HG03432 (cell line): Measurements from ENCODE around the gene GEN1.

Experiments
- ATAC-seq: cut with Tn5 transposase; IDR thresholded peaks from one replicate; pipeline ENCODE4 v1.9.1; 2021; ENCODE audit warnings: mild to moderate bottlenecking, moderate library complexity; ENCODE audit not compliant: unreplicated experiment

The GEN1 gene

GRCh38 chr2:17793803-17794354 is 39.9 kb downstream of the GEN1 start:
- ATAC-seq = peak; percentile 27

DNA sequence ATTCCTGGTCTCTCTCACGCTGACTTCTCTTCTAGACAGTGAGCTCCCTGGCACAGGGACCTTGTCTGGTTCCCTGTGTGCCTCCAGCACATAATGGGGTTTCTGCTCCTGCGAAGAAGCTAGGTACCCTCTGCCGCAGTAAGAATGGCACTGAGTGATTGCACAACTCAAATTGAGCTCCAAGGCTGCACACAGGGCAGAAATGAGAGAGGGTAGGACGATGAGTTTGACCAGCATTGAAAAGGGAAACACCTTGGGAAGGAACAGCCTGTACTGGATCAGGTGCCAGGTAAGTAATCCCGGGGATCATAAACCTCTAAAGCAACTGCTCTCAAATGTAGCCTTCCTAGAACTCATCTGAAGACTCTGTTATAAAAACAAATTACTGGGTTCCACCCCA is 41.4 kb downstream of the GEN1 start:
- no peak for ATAC-seq

DNA sequence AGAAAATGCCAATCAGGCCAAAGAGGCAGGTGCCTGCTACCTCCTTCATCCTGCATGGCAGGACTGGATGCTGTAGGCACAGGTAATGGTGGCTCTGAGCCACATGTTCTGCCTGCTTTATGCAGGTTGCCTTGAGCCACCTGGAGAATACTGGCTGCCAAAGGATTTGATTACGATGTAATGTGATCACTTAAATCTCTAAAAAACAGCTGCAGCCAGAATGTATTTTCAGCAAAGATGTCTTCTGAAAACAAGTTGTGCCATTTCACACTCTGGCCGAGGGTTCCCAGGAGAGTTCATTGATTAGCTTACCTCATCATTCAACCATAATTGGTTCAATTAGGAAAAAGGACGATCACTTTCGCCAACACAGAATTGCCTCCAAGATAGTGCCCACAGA is 44.4 kb downstream of the GEN1 start:
- ATAC-seq = no peak

DNA sequence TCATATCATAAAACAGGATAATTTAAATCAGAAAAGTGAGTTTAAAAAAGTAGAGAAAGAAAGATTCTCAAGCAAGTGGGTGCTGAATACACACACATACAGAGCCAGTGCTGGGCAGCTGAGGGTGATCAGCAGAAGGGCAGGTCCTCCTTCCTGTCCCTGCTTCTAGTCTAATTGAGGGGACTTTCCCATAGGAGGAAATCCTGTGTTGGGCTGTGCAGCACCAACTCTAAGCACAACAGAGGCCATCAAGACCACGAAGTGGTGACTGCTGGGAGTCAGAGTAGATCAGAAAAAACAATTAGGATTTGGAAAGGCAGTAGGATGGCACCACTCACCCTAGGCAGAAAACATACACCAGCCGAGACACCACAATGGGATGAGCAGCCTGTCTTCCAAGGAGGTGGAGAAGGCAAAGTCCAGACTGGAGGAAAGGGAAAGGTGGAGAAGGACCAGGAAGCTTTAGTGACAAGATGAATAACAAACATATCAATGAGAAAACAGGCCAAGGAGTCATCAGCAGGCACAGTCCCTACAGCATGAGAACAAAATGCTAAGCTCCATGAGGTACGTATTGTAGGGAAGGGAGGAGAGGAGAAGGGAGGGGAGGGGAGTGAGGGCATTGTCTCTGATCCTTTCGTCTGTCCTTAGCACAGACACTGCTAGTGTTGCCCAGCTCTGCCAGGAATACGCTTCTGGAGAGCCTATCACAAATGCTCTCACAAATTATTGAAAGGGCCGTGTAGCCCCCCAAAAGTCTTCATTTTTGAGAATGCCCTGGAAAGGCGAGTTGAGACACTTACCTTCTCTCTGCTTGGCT is 45.6 kb downstream of the GEN1 start:
- ATAC-seq = no peak

DNA sequence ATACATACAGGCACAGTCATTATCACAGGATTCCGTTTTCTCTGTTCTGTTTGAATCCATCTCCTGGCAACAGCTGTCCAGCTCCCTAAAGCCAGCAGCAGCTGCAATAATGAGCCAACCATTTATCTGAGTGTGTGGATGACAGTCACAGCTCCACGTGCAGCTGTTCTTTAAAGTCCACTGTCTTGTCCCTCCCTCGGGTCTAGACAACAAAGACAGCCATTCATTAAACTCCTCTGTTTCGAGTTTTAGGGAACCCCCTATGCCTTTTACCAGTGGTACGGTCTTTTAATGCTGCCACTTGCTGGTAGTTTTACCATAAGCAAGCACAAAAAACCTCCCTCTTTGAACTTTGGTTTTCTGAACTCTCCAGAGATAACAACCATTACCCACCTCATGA is 46.3 kb downstream of the GEN1 start:
- ATAC-seq = no peak

DNA sequence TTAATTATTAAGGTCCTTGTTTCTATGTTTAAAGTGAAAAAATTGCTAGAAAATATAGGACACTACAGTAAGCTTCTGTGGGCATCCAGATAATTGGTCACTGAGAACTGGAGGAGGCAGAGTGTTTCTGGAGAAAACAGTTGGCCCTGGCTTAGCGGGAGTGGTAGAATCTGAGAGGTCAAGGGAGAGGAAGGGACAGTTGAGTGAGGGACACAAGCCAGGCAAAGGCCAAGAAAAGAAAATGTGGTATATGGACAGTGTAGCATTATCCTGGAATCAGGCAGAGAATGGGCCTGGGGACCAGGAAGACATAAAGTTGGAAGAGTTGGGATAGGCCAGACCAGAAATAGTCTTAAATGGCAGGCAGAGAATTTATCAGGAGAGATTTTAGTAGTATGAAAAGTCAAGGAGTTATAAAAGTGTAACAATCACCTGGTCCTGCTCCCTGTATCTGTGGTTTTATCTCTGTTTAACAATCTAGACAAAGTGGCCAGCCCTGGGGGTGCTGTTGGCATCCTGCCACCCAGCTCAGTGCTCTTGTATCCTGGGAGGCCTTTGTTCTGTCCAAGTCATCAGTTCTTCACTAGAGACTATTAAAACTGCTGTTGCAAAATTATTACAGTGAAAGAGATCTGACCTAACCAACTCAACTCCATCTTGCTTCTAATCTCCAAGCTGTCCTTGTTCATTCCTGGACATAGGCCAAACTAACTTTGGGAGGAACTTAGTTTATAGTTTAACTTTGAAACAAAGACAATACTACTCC is 46.9 kb downstream of the GEN1 start:
- ATAC-seq = no peak

- no peak for ATAC-seq
Measured at GRCh38 chr2:17803497-17803896, 49.6 kb downstream of the GEN1 start.

DNA sequence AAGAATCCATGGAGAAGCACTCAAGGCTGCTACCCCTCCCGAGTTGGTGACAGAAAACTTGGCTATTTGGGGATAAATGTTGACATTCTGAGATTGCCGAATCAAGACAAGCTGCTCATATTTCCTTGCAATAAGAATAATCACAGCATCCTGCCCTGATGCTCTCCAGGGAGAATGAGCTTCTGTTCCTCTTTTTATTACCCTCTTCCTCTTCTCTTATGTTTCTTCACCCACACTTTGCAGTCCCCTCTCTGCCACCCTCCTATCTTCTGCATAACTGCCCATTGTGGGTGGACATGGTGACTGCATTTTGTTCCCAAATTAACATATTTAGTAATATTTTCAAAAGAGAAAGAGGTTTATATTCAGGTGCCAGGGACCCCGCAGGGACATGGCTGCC is 50.4 kb downstream of the GEN1 start:
- ATAC-seq = peak; percentile 77

DNA sequence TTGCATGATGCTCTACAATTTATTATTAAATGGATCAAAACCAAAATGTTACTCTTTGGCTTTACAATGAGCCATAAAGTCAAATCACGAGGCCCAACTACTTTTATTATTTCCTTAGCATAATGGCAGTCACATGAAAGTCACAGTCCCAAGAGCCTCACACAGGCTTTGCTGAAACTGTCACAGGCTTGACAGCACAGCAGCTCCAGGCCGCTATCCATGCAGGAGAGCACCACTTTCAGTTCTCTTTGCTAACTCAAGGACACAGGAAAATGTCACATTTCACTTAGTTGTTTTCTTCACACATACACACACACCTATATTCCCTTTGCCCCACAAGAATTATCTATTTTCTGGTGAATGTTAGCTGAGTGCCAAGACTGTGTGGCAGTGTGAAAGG is 51.2 kb downstream of the GEN1 start:
- peak; percentile 41 for ATAC-seq

GRCh38 chr2:17805717-17806363 is 51.9 kb downstream of the GEN1 start:
- ATAC-seq = peak; percentile 21

DNA sequence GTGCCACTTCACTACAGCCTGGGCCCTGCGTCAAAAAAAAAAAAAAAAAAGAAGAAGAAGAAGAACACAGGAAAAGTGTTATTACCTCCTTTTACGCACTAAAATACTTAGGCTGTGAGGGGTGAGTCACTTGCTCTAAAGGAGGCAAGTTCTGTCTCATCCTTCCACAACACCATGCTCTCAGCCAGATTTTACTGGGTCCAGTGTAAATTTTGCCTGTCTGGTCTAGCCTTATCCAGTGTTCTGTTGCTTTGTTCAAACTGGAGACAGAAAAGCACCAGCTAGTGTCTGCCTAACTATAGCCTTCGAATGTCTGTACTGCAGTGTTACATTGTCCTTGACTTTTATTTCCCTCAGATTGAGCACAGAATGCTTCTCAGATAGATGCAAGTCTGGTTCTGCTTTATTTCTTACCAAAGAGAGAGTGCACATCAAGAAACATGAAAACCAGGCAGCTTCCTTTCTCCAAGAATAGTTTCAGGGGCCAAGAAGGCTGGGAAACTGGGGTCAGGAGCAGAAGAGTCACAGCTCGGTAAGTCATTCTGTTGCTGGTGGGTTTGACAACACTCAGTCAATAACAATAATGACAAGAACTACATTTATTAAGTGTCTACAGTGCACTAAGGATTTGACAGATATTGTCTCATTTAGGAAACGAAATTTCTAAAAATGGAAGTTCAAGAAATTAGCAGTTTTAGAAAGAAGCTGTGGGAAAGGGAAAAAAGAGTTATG is 59.2 kb downstream of the GEN1 start:
- ATAC-seq = peak; percentile 57

DNA sequence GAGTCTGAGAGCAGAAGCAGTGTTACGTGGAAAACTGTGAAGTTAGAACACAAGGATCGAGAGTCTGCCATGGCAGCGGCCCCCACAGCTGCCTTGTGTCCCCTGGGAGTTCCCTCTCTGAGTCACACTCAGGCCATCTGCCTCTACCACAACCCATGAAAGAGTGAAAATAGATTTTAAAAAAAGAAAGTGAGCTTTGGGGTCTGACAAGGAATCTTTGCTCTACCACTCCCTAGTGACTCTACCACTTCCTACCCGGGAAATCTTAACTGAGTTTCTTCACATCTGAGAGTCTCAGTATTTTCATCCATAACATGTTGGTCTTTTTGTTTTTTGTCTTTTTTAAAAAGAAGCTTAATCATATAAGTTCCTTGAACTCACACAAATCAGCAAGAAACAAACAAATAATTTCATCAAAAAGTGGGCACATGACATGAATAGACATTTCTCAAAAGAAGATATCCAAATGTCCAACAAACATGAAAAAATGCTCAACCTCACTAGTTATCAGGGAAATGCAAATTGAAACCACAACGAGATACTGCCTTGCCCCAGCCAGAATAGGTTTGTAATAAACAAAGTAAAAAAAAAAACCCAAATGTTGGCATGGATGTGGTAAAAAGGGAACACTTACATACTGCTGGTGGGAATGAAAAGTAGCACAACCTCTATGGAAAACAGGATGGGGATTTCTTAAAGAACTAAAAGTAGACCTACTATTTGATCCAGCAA is 60.0 kb downstream of the GEN1 start:
- peak; percentile 93 for ATAC-seq

DNA sequence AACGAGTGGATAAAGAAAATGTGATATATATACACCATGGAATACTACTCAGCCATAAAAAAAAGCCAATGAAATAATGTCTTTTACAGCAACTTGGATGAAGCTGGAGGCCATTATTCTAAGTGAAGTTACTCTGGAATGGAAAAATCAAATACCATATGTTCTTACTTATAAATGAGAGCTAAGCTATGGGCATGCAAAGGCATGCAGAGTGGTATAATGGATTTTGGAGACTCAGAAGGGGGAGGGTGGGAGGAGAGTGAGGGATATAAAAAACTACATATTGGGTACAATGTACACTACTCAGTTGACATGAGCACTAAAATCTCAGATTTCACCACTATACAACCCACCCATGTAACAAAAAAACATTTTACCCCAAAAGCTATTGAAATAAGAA is 60.7 kb downstream of the GEN1 start:
- no peak for ATAC-seq

DNA sequence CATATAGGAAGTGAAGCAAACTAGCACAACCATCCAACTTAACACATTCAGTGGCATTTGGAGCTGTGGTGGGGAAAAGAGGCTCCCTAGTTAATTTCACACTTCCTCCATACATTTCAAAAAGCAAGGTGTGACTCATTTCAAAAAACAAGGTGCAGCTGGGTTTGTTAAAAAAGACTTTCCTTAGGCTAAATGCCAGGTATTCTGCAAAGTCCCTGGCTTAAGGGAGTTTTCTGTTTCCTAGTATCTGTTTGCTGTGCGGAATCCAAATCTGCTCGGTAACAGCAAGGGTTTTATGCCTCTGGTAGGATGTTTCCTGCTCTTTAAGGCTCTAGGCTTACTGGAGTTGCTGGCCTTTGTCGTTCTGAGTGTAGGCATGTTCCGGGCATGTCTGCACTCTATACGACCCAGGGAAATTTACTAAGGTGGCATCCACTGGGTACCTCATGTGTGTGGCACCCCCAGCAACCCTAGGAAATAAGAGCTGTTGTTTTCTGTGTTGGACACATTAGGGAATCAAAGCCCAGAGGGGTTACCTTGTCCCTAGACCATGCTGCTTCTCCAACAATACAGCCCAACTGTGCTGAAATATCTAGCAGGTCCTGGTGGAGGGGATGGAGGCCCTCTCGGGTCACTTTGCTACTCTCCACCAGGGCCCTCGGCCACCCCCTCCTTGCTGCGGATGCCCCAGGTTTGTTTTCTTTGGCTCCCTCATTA is 61.7 kb downstream of the GEN1 start:
- peak; percentile 32 for ATAC-seq

DNA sequence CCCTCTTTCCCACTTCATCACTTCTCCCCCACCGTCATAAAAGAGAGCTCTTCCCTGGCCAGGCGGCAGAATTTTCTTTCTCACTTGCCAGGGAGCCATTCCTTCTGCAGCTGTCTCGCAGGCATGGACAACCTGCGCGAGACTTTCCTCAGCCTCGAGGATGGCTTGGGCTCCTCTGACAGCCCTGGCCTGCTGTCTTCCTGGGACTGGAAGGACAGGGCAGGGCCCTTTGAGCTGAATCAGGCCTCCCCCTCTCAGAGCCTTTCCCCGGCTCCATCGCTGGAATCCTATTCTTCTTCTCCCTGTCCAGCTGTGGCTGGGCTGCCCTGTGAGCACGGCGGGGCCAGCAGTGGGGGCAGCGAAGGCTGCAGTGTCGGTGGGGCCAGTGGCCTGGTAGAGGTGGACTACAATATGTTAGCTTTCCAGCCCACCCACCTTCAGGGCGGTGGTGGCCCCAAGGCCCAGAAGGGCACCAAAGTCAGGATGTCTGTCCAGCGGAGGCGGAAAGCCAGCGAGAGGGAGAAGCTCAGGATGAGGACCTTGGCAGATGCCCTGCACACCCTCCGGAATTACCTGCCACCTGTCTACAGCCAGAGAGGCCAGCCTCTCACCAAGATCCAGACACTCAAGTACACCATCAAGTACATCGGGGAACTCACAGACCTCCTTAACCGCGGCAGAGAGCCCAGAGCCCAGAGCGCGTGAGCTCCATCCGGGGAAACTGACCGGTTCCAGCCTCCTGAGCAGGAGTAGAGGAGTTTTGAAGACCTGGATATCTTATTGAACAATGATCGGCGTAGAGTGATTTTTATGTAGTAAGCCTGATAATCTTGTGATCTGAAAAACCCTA is 62.7 kb downstream of the GEN1 start, which contains the start of gene MSGN1:
Gene MSGN1, plus strand, starts transcription at position 65 of the 850 bp plus-strand sequence. Its CDS starts 59 bp downstream, at position 124.
- ATAC-seq = no peak

- ATAC-seq = no peak
Measured at GRCh38 chr2:17818235-17818815, 64.4 kb downstream of the GEN1 start.

- ATAC-seq = no peak
Measured at GRCh38 chr2:17821080-17821479, 67.1 kb downstream of the GEN1 start.
